WERI-Rb-1 (cell line): ENCODE measurements around the gene FBXO41.

Experiments
- DNase-seq: peaks from one replicate; pipeline ENCODE4 v3.0.0-alpha.2; 2020
- H3K27ac ChIP-seq: fragments of 250-450 bp; sonication (Bioruptor Pico); 2 replicates; pipeline ENCODE4 v1.5.1; 2020; ENCODE audit warnings: mild to moderate bottlenecking, moderate library complexity
- H3K27me3 ChIP-seq: fragments of 250-450 bp; sonication (Bioruptor Pico); 2 replicates; pipeline ENCODE4 v1.5.1; 2021; ENCODE audit warnings: mild to moderate bottlenecking, low read depth, moderate library complexity; ENCODE audit not compliant: insufficient read depth, severe bottlenecking
- H3K36me3 ChIP-seq: fragments of 250-450 bp; sonication (Bioruptor Pico); 2 replicates; pipeline ENCODE4 v1.5.1; 2020; ENCODE audit warnings: mild to moderate bottlenecking, moderate library complexity
- H3K4me3 ChIP-seq: 2 replicates; pipeline ENCODE4 v1.5.1; 2011; ENCODE audit warnings: low read depth, mild to moderate bottlenecking, control low read depth, low read length
- H3K9me3 ChIP-seq: fragments of 250-450 bp; sonication (Bioruptor Pico); 2 replicates; pipeline ENCODE4 v1.5.1; 2021; ENCODE audit warnings: mild to moderate bottlenecking, moderate library complexity; ENCODE audit not compliant: severe bottlenecking
- TF ChIP-seq, protein P1 (sequence below): IDR thresholded peaks from 2 replicates; pipeline ENCODE4 v1.5.1; 2011; ENCODE audit warnings: low read depth, mild to moderate bottlenecking, control low read depth, inconsistent platforms, low read length

FBXO41 gene

DNA sequence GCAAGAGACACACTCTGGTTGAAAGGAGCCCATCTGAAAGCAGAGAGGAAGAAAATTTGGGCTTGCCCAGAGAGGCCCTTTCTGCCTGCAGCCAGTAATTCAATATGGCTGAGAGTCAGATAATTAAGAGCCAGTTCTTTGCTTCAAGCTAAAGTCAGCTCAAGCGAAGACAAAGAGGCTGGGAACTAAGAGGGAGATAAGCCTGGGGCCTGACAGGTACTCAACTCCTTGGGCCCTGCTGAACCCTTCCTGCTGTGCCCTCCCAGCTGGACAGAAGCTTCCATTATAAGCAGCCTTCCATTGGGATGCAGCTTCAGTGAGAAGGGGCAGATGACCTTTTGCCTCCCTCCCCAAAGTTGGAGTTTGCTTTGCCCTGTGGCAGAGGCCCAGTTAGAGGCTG is 12.0 kb downstream of the FBXO41 start:
- Histone ChIP-seq H3K27ac (peak overlapping the region; percentile 28; the same call in 1 of the 2 replicates), H3K36me3 (peaks cover under 1% of the 10 kb centered on the region), H3K9me3 (no peaks in the 10 kb centered on the region), H3K4me3 (no peak overlapping the region), H3K27me3 (no peaks in the 10 kb centered on the region)
- DNase-seq, result peak; percentile 34
- TF ChIP-seq, protein P1, sequence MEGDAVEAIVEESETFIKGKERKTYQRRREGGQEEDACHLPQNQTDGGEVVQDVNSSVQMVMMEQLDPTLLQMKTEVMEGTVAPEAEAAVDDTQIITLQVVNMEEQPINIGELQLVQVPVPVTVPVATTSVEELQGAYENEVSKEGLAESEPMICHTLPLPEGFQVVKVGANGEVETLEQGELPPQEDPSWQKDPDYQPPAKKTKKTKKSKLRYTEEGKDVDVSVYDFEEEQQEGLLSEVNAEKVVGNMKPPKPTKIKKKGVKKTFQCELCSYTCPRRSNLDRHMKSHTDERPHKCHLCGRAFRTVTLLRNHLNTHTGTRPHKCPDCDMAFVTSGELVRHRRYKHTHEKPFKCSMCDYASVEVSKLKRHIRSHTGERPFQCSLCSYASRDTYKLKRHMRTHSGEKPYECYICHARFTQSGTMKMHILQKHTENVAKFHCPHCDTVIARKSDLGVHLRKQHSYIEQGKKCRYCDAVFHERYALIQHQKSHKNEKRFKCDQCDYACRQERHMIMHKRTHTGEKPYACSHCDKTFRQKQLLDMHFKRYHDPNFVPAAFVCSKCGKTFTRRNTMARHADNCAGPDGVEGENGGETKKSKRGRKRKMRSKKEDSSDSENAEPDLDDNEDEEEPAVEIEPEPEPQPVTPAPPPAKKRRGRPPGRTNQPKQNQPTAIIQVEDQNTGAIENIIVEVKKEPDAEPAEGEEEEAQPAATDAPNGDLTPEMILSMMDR, result no peak

DNA sequence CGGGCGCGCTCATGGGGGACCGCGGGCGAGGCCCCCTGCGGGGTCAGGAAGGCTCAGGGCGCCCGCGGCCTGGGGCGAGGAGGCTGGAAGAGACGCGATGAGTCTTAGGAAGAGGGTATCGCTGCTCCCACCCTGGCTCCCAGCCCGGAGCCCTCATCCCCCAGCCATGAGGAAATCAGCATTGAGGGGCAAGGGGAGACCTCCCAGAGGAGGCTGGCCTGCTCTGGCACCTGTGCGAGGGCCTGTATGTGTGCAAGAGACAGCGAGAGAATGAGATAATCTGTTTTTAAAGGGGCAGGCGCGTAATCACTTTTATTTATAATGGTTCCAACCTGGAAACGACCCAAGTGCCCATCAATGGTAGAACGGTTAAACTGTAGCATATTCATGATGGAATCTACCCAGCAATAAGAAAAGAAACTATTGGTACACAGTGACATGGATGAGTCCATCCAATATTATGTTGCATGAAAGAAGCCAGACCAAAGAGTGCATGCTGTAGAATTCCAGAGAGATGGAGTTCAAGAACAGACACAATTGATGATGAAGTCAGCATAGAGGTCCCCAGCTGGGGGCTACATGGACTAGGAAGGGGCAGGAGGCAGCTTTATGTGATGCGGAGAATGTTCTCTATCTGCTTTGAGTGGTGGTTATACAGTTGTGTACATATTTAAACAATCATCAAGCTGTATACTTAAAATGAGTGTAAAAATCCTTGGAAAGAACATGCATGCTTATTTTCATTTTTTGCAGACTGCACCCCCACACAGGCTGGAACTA is 14.4 kb downstream of the FBXO41 start:
- Histone ChIP-seq H3K9me3 (no peaks in the 10 kb centered on the region), H3K36me3 (peaks cover 5% of the 10 kb centered on the region), H3K27ac (peak overlapping the region; percentile 28; the same call in 1 of the 2 replicates), H3K27me3 (no peaks in the 10 kb centered on the region), H3K4me3 (peak overlapping the region; percentile 32)
- TF ChIP-seq, protein P1, result no peak
- DNase-seq, result no peak

DNA sequence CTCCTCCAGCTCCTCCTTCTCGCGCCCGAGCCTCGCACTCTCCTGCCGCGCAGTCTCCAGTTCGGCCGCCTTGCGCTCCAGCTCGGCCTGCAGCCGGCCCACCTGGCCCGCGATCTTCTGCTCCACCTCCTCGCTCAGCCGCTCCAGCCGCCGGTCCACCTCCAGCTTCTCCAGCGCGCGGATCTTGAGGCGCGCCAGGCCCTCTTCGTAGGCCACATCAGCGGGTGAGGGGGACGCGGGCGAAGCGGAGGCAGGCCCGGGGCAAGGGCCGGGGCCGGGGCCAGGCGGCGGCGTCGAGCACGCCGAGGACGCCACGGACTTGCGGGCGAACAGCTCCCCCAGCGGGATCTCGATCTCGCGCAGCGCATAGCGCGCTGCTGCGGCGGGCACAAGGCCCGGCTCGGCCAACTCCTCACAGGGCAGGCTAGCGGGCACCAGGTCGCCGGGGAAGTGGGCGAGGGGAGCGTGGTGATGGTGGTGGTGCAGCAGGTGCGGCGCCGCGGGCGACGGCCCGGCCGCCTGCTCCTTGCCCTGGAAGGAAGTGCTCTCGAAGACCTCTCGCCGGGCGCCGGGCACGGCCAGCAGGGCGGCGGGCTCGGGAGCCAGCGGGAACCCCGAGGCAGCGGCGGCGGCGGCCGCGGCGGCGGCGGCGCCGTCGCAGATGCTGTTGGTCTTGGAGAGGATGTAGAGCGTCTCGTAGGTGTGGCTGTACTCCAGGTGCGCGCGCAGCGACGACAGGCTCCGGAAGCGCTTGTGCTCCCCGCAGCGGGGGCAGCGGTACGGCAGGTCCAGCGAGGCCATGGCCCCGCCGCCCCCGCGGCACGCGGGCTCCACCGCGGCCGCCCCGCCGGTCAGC is 15.2 kb downstream of the FBXO41 start:
- Histone ChIP-seq H3K36me3 (peaks cover 5% of the 10 kb centered on the region), H3K27ac (peak overlapping the region; percentile 71), H3K27me3 (no peaks in the 10 kb centered on the region), H3K4me3 (peak overlapping the region; percentile 37), H3K9me3 (no peaks in the 10 kb centered on the region)
- DNase-seq, result peak; percentile 87
- TF ChIP-seq, protein P1, result peak; percentile 24; the same call in 1 of the 2 replicates

DNA sequence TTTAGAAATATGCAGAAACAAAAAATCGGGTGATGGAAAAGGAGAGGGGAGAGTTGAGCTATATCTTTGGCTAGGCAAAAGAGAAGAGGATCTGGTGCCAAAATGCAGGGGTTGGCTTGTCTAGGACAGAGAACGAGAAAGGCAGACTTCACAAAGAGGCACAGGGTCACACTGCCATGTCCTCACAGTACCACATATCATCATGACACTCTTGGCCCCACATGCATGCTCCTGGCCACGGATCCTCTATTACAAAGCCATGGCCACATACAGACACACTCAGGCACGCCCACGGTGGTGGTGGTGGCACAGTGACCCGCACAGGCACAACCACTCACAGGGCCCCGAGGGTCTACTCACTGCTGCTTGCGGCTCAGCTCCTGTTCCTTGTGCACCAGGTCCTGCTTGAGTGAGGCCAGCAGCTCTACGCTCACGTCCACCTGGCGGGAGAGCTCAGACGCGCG is 15.9 kb downstream of the FBXO41 start:
- Histone ChIP-seq H3K27ac (peak overlapping the region; percentile 71), H3K36me3 (peaks cover 11% of the 10 kb centered on the region), H3K27me3 (no peaks in the 10 kb centered on the region), H3K4me3 (peak overlapping the region; percentile 37), H3K9me3 (no peaks in the 10 kb centered on the region)
- peak; percentile 58 for DNase-seq
- TF ChIP-seq, protein P1, result no peak

DNA sequence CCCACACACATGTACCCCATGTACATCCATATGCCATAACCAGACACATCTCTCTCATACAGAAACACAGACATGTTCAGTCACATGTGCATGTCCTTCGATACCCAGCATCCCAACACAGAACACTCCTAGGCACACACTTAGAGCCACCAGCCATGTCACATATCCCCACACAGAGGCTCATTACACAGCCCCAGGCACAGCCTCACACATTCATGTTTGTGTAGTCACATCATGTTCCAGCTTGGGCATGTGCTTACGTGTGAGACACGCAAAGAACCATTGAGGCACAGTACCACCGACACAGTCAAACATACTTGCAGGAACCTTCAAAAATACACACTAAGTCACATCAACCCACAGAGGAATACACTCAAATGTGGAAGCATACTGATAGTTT is 17.3 kb downstream of the FBXO41 start:
- Histone ChIP-seq H3K27me3 (no peaks in the 10 kb centered on the region), H3K27ac (no peak overlapping the region), H3K4me3 (no peak overlapping the region), H3K36me3 (peaks cover 21% of the 10 kb centered on the region), H3K9me3 (no peaks in the 10 kb centered on the region)
- TF ChIP-seq, protein P1, result no peak
- DNase-seq, result no peak
